Sigmoid colon (tissue), 4 donors: ENCODE measurements around the gene POU2AF2.

ENCODE experiments used
- CTCF ChIP-seq, 4 experiments: fragments of 450-650 bp in 3 of 4; fragments of 200-600 bp in 1 of 4; IDR thresholded peaks; one replicate each; pipeline ENCODE4 v1.5.1; 2016 to 2019; ENCODE audit warnings: antibody characterized with exemption in 4 of 4, mild to moderate bottlenecking in 3 of 4, moderate library complexity in 2 of 4
- POLR2A ChIP-seq, 2 donors: fragments of 450-650 bp; IDR thresholded peaks; one replicate each; pipeline ENCODE4 v1.6.1; 2016; ENCODE audit warnings: antibody characterized with exemption in 2 of 2, mild to moderate bottlenecking in 2 of 2, moderate library complexity in 2 of 2
- POLR2AphosphoS5 ChIP-seq, 4 donors: sonication (generic); formaldehyde crosslinking; IDR thresholded peaks; one replicate each; pipeline ENCODE4 v1.6.1; 2017; ENCODE audit warnings: antibody characterized with exemption in 4 of 4

GRCh38 chr11:111291764-111292163 lies 46.2 kb downstream of the POU2AF2 start:
- no peak for TF ChIP-seq CTCF (IDR thresholded peaks at IDR 0.05)
- no peak for TF ChIP-seq POLR2AphosphoS5 (IDR thresholded peaks at IDR 0.05)
- no peak for TF ChIP-seq POLR2A (IDR thresholded peaks at IDR 0.05)
